Measurements from ENCODE around the gene PYY.
A peak's percentile ranks its signal among the peaks of the same experiment; 100 is the strongest.

The PYY gene

GRCh38 chr17:43912635-43913304 is 41.0 kb downstream of the PYY start:
- DNase-seq: no peak

- peak; percentile 9 for DNase-seq
Observed at GRCh38 chr17:43911904-43912303, 41.8 kb downstream of the PYY start.

DNA sequence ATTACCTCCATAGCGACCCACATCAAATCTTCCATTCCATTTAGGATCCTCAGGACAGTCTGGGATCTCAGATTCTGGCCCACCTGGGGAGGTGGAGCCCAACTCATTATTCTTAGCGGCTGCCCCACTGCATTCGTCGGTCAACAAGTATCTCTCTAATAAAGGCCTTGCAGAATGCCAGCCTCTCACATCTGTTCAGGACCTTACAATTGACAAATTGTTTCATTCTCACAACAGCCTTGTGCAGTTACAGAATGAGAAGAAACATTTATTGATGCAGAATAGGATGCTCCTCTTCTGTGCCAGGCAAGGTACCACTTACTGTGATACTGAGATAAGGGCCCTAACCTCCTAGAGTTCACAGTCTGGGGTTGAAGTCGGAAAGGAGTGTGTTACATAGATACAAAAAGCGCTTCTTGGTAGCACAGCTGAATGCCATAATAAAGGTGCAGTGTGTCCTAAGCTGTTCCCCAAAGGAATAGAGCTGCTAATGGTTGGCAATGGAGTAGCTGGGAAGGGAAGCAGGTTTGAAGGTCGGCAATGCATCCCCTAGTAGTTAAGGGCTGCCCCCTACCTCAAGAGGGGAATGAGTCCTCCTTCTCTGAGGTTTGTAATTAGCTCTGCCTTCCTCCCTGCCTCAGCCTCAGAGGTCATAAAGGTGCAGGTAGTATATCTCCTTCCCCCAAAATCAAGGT is 44.1 kb downstream of the PYY start:
- DNase-seq: no peak

DNA sequence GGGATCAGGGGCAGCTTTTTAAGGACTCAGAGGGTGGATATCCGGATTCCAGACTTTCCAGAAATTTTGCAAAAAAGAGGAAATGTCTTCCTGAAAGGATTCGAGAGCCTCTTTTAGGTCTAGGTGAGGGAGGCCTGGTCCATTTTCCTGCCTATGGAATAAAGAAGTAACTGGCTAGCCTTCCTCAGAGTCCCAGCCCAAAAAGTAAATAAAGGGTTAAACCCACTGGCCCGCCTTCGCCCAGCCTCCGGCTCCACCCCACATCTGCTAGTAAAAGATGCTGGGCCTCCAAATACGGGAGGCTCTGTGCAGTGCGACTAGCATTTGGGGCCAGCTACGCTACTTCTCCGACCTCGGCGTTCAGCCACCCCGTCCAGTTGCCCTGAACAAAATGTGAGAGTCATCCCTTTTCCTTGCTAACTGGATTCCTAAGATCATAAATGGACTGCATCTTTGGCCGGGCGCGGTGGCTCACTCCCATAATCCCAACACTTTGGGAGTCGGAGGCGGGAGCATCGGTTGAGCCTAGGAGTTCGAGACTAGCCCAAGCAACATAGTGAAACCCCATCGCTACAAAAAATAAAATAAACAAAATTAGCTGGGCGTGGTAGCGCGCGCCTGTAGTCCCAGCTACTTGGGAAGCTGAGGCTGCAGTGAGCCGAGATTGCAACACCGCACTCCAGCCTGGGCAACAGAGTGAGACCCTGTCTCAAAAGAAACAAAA is 45.6 kb downstream of the PYY start:
- DNase-seq: peak; percentile 11

- peak; percentile 64 for DNase-seq
Observed at GRCh38 chr17:43907425-43907981, 46.2 kb downstream of the PYY start, which contains the start of gene MPP2. TSS of gene MPP2 (minus strand) at chr17:43907536. CDS start at chr17:43904460, 3,076 bp downstream.

DNA sequence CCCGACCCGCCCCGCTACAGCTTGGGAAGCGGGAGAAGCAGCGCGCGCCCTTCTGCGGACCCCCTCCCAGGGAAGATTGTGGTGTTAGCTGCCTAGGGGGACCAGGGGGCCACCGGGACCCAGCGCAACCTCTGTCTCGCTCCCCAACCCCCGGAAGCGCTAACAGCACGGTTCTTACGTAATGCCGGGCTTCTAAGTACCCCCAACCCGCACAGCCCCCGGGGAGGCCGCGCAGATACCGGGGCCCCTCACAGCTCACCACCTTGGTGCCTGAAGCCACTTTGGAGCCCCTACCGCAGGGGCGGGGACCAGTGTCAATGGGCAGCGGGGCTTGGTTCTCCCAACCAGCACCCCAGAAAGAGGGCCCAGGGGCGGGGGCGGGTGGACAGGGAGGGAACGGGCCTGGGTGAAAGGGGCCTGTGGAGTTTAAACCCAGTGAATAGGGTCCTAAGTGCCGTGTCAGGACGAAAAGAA is 46.8 kb downstream of the PYY start:
- no peak for DNase-seq

GRCh38 chr17:43905985-43906852 is 47.5 kb downstream of the PYY start:
- peak; percentile 22 for DNase-seq

GRCh38 chr17:43905400-43905984 is 48.2 kb downstream of the PYY start:
- peak; percentile 29 for DNase-seq

All from NCI-H1105 (cell line).